Uterus (tissue), 4 donors: ENCODE results near the gene PTGFRN. TPM values are rescaled to one million over a fixed set of nuclear protein-coding genes. Genes with fewer than 3 reads are reported as not detected.
A peak's percentile ranks its signal among the peaks of the same experiment; 100 is the strongest.

Experiments used
- DNase-seq, 2 donors: peaks; one replicate each; pipeline ENCODE4 v3.0.0-alpha.2; 2019 to 2020
- H3K27ac ChIP-seq, 2 donors: fragments of 200-600 bp; sonication (generic); 1 replicate in 1 of 2; 2 replicates in 1 of 2; pipeline ENCODE4 v1.5.1; 2016 to 2018
- H3K27me3 ChIP-seq, 2 donors: fragments of 200-600 bp; sonication (generic); one replicate each; pipeline ENCODE4 v1.5.1; 2018 to 2019; ENCODE audit warnings: control low read depth in 1 of 2
- H3K36me3 ChIP-seq, 2 donors: fragments of 200-600 bp; sonication (generic); one replicate each; pipeline ENCODE4 v1.5.1; 2019; ENCODE audit warnings: control low read depth in 1 of 2
- H3K4me1 ChIP-seq, 2 donors: fragments of 200-600 bp; sonication (generic); one replicate each; pipeline ENCODE4 v1.5.1; 2018 to 2019; ENCODE audit warnings: control low read depth in 1 of 2
- H3K4me3 ChIP-seq, 2 donors: fragments of 200-600 bp; sonication (generic); 1 replicate in 1 of 2; 2 replicates in 1 of 2; pipeline ENCODE4 v1.5.1; 2018 to 2019; ENCODE audit warnings: mild to moderate bottlenecking in 1 of 2
- H3K9me3 ChIP-seq, 2 donors: fragments of 200-600 bp; sonication (generic); one replicate each; pipeline ENCODE4 v1.5.1; 2019; ENCODE audit warnings: control low read depth in 1 of 2
- CTCF ChIP-seq, 4 experiments: fragments of 200-600 bp in 2 of 4; fragments of 450-650 bp in 2 of 4; sonication (generic) in 2 of 4; IDR thresholded peaks; one replicate each; pipeline ENCODE4 v1.5.1; 2016 to 2019; ENCODE audit warnings: antibody characterized with exemption in 4 of 4, mild to moderate bottlenecking in 2 of 4, moderate library complexity in 1 of 4
- POLR2A ChIP-seq, 2 donors: fragments of 450-650 bp; IDR thresholded peaks; one replicate each; pipeline ENCODE4 v1.6.1; 2016; ENCODE audit warnings: antibody characterized with exemption in 2 of 2, mild to moderate bottlenecking in 1 of 2, moderate library complexity in 1 of 2
- intact Hi-C: fragments of 100-400 bp; cut with DNase I; formaldehyde crosslinking; loops from one replicate; pipeline ENCODE4 v1.15.1; 2023; ENCODE audit warnings: low total_unique reads
- total RNA-seq, 4 donors: library from RNA; depleted of rRNA in 3 of 4; stranded (reverse); fragments of >200 nt in 3 of 4; gene quantifications; one replicate each; pipeline versions ENCODE4 v1.1.0 to v1.2.4, GENCODE V29; 2014 to 2023
- donor health status: DM: yes; HTN: yes; CAD: no.

The PTGFRN gene
- total RNA-seq, 4 donors from 2014 or later: 32.4 to 134 (median 88.8) TPM

GRCh38 chr1:116911779-116912469 lies 2.2 kb downstream of the PTGFRN start:
- no peaks in the 10 kb centered on the region for H3K9me3 ChIP-seq
- no peaks in the 10 kb centered on the region for H3K36me3 ChIP-seq
- H3K27ac ChIP-seq: peak overlapping the region; percentile 88 to 95
- TF ChIP-seq POLR2A (IDR thresholded peaks at IDR 0.05): no peak
- TF ChIP-seq CTCF (IDR thresholded peaks at IDR 0.05): no peak
- peaks cover 0 to 4% of the 10 kb centered on the region in 2 donors for H3K4me1 ChIP-seq
- DNase-seq: no peak
- intact Hi-C loops: no loop called here
- H3K27me3 ChIP-seq: no peaks in the 10 kb centered on the region
- H3K4me3 ChIP-seq: peak overlapping the region in 1 of 2 donors; percentile 66

GRCh38 chr1:116912846-116913245 lies 3.1 kb downstream of the PTGFRN start:
- no peak overlapping the region for H3K4me3 ChIP-seq
- no peak overlapping the region for H3K27ac ChIP-seq
- no peaks in the 10 kb centered on the region for H3K27me3 ChIP-seq
- intact Hi-C loops: no loop called here
- peaks cover 0 to 4% of the 10 kb centered on the region in 2 donors for H3K4me1 ChIP-seq
- DNase-seq: no peak
- TF ChIP-seq CTCF (IDR thresholded peaks at IDR 0.05): no peak
- no peak for TF ChIP-seq POLR2A (IDR thresholded peaks at IDR 0.05)
- no peaks in the 10 kb centered on the region for H3K36me3 ChIP-seq
- no peaks in the 10 kb centered on the region for H3K9me3 ChIP-seq

GRCh38 chr1:116913941-116914340 lies 4.2 kb downstream of the PTGFRN start:
- H3K4me1 ChIP-seq: peaks cover 0 to 3% of the 10 kb centered on the region in 2 donors
- no peaks in the 10 kb centered on the region for H3K27me3 ChIP-seq
- H3K36me3 ChIP-seq: no peaks in the 10 kb centered on the region
- TF ChIP-seq CTCF (IDR thresholded peaks at IDR 0.05) (no peak), POLR2A (IDR thresholded peaks at IDR 0.05) (no peak)
- no peak for DNase-seq
- peak overlapping the region in 1 of 2 donors; percentile 17 for H3K27ac ChIP-seq
- intact Hi-C loops: no loop called here
- no peak overlapping the region for H3K4me3 ChIP-seq
- no peaks in the 10 kb centered on the region for H3K9me3 ChIP-seq

GRCh38 chr1:116914667-116915066 lies 5.0 kb downstream of the PTGFRN start:
- H3K4me1 ChIP-seq: no peaks in the 10 kb centered on the region
- intact Hi-C loops: no loop called here
- no peaks in the 10 kb centered on the region for H3K9me3 ChIP-seq
- no peak for TF ChIP-seq CTCF (IDR thresholded peaks at IDR 0.05)
- no peak for TF ChIP-seq POLR2A (IDR thresholded peaks at IDR 0.05)
- H3K27me3 ChIP-seq: no peaks in the 10 kb centered on the region
- DNase-seq: no peak
- no peaks in the 10 kb centered on the region for H3K36me3 ChIP-seq
- no peak overlapping the region for H3K4me3 ChIP-seq
- peak overlapping the region; percentile 17 to 58 for H3K27ac ChIP-seq

GRCh38 chr1:116915086-116915661 lies 5.5 kb downstream of the PTGFRN start:
- intact Hi-C loops: no loop called here

More at GRCh38 chr1:116915086-116915661, 5.5 kb downstream of the PTGFRN start:
- Histone ChIP-seq H3K27ac (peak overlapping the region; percentile 17 to 58), H3K27me3 (no peaks in the 10 kb centered on the region), H3K9me3 (no peaks in the 10 kb centered on the region), H3K4me1 (no peaks in the 10 kb centered on the region), H3K4me3 (peak overlapping the region in 1 of 2 donors; percentile 17), H3K36me3 (no peaks in the 10 kb centered on the region)
- no peak for TF ChIP-seq POLR2A (IDR thresholded peaks at IDR 0.05)
- TF ChIP-seq CTCF (IDR thresholded peaks at IDR 0.05): no peak
- DNase-seq: peak; percentile 38 to 45
